HEK293T (cell line): ENCODE results near the gene TNIK.

Experiments used
- ARNT ChIP-seq: fragments of 450-650 bp; IDR thresholded peaks from 2 replicates; pipeline ENCODE4 v1.6.1; 2017; ENCODE audit warnings: mild to moderate bottlenecking
- CTBP1 ChIP-seq: fragments of 450-650 bp; IDR thresholded peaks from 2 replicates; pipeline ENCODE4 v1.6.1; 2016; ENCODE audit warnings: borderline replicate concordance
- ELF4 ChIP-seq: fragments of 450-650 bp; IDR thresholded peaks from 2 replicates; pipeline ENCODE4 v1.6.1; 2017; ENCODE audit warnings: antibody characterized with exemption
- FOXK2 ChIP-seq: fragments of 450-650 bp; IDR thresholded peaks from 2 replicates; pipeline ENCODE4 v1.6.1; 2016; ENCODE audit warnings: mild to moderate bottlenecking
- FOXM1 ChIP-seq: fragments of 450-650 bp; IDR thresholded peaks from 2 replicates; pipeline ENCODE4 v1.6.1; 2017; ENCODE audit warnings: mild to moderate bottlenecking, borderline replicate concordance
- NFRKB ChIP-seq: fragments of 450-650 bp; IDR thresholded peaks from 2 replicates; pipeline ENCODE4 v1.6.1; 2016; ENCODE audit warnings: mild to moderate bottlenecking, moderate library complexity
- TARDBP ChIP-seq: fragments of 450-650 bp; IDR thresholded peaks from 2 replicates; pipeline ENCODE4 v1.6.1; 2016

GRCh38 chr3:171281256-171281992 is 178.8 kb downstream of the TNIK start:
- TF ChIP-seq FOXM1 = no peak
- no peak for TF ChIP-seq CTBP1
- TF ChIP-seq ARNT = no peak
- no peak for TF ChIP-seq TARDBP
- TF ChIP-seq NFRKB = no peak
- no peak for TF ChIP-seq FOXK2
- TF ChIP-seq ELF4 = no peak
